ENCODE measurements around the gene FLOT1. TPM values are rescaled to one million over a fixed set of nuclear protein-coding genes. Genes with fewer than 3 reads are reported as not detected.
A peak's percentile ranks its signal among the peaks of the same experiment; 100 is the strongest.
"Not testable (repeated sequence)": the region's sequence is repeated elsewhere in the genome, so short reads cannot be mapped to it uniquely, and the experiment has no call there.

Gene FLOT1
- total and polyA plus RNA-seq, 9 of the 15 experiments (the other 6 are each of a cell fraction or from before 2014, with no cell fraction given): 11.7 to 149 (median 118) TPM

- no peak for TF ChIP-seq CLOCK (CRISPR knock-in tag; IDR thresholded peaks at IDR 0.05; ENCODE audit: borderline replicate concordance)
Measured at GRCh38 chr6:30722280-30723112, 20.0 kb downstream of the FLOT1 start (continued).

GRCh38 chr6:30722025-30722279 lies 20.5 kb downstream of the FLOT1 start:
- not testable (repeated sequence) for H3K27me3 ChIP-seq (ENCODE audit: control insufficient read depth in 2 of 2, insufficient read depth in 2 of 2, low read length in 2 of 2); FAIRE-seq; DNase-seq (ENCODE audit: extremely low read depth in 1 of 4, low spot score in 3 of 4); H2AFZ ChIP-seq (ENCODE audit: low read depth, low read length); BruUV-seq (replicated peaks); H3K9me1 ChIP-seq (ENCODE audit: control insufficient read depth, insufficient read depth, low read length); H3K9me3 ChIP-seq (replicated peaks; ENCODE audit: control insufficient read depth, insufficient read depth, low read depth, low read length); ATAC-seq; TF ChIP-seq JUN (IDR thresholded peaks at IDR 0.05; ENCODE audit: borderline replicate concordance, low read depth, low read length); NR2C2 (CRISPR knock-in tag; IDR thresholded peaks at IDR 0.05)
- TF ChIP-seq JUN (CRISPR knock-in tag; IDR thresholded peaks at IDR 0.05; ENCODE audit: borderline replicate concordance) (0 out of 2 replicates have a peak, but pooled peaks have one; percentile 26), SUPT5H (IDR thresholded peaks at IDR 0.05) (0 out of 2 replicates have a peak, but pooled peaks have one; percentile 41), HIVEP1 (CRISPR knock-in tag; IDR thresholded peaks at IDR 0.05) (0 out of 2 replicates have a peak, but pooled peaks have one; percentile 1), ZNF584 (CRISPR knock-in tag; IDR thresholded peaks at IDR 0.05; ENCODE audit: low read depth) (0 out of 2 replicates have a peak, but pooled peaks have one; percentile 43), TFE3 (CRISPR knock-in tag; IDR thresholded peaks at IDR 0.05) (peak; percentile 42), NR2C2 (tag; IDR thresholded peaks at IDR 0.05) (0 out of 2 replicates have a peak, but pooled peaks have one; percentile 1), RHOXF2B (CRISPR knock-in tag; conservative IDR thresholded peaks at IDR 0.05) (0 out of 2 replicates have a peak, but pooled peaks have one; percentile 20), POLR2A (conservative IDR thresholded peaks at IDR 0.05) (peak; percentile 36; the same call in 1 of the 2 replicates), EGR1 (conservative IDR thresholded peaks at IDR 0.05) (peak; percentile 46)
- POLR2A ChIA-PET: interaction anchor here (0.6 to 27.1 kb wide), 17 partner anchors 7 to 387 kb away, joined by 3 to 524 read pairs (median 4); partner anchors contain the start of genes GTF2H4 and NRM
- H3K4me3 ChIP-seq: peak overlapping the region; percentile 89
- under 1% methylated on average over 10 of the region's 10 CpGs for WGBS (ENCODE audit: insufficient coverage, low coverage, missing lambda C conversion rate)
- peaks cover 82% of the 10 kb centered on the region for H3K79me2 ChIP-seq (ENCODE audit: control insufficient read depth, insufficient read depth, low read length)
- peaks cover 44% of the 10 kb centered on the region for H4K20me1 ChIP-seq (replicated peaks; ENCODE audit: control insufficient read depth, insufficient read depth, low read length)
- H3K36me3 ChIP-seq (ENCODE audit: control insufficient read depth, insufficient read depth, low read length): peaks cover 52% of the 10 kb centered on the region
- H3K4me2 ChIP-seq (ENCODE audit: insufficient read depth, low read length): peak overlapping the region; percentile 98
- peaks cover 19 to 21% of the 10 kb centered on the region in 2 experiments for H3K4me1 ChIP-seq (replicated peaks in 1 of 2; ENCODE audit: control insufficient read depth in 2 of 2, insufficient read depth in 2 of 2, low read length in 2 of 2)
- intact Hi-C loops (cut with micrococcal nuclease): loop anchor here (1.0 kb wide), 1 partner anchor 43 kb away; no protein-coding TSS in a partner anchor
- H3K9ac ChIP-seq (ENCODE audit: insufficient read depth in 1 of 2, low read depth in 2 of 2, low read length in 2 of 2): peak overlapping the region; percentile 96
- H3K27ac ChIP-seq (ENCODE audit: extremely low read depth, low read depth, low read length): peak overlapping the region; percentile 91
- in situ Hi-C loops (cut with MboI): loop anchor here (5.0 to 10.0 kb wide), 2 partner anchors 47 to 240 kb away; partner anchors contain the start of gene DHX16
- CTCF ChIA-PET (ENCODE audit: low intra/inter-chr PET ratio): interaction anchor here (0.8 to 5.0 kb wide), 7 partner anchors 9 to 238 kb away, joined by 3 to 92 read pairs (median 9); partner anchors contain the start of gene DHX16
